Neuronal stem cell (in vitro differentiated cells): ENCODE measurements around the gene POLR2B.

ENCODE experiments used
- DNase-seq: peaks from one replicate; pipeline ENCODE4 v3.0.0-alpha.2; 2013; ENCODE audit warnings: low spot score
- H2AFZ ChIP-seq: one replicate; pipeline ENCODE4 v1.6.1; 2013; ENCODE audit warnings: mild to moderate bottlenecking, low read length, inconsistent platforms
- H2AK5ac ChIP-seq: 2 replicates; pipeline ENCODE4 v1.6.1; 2013; ENCODE audit warnings: low read depth, mild to moderate bottlenecking, inconsistent platforms, low read length, moderate library complexity, mixed read lengths
- H2BK120ac ChIP-seq: 2 replicates; pipeline ENCODE4 v1.6.1; 2013; ENCODE audit warnings: low read depth, mild to moderate bottlenecking, inconsistent platforms, low read length, moderate library complexity, mixed read lengths
- H2BK12ac ChIP-seq: one replicate; pipeline ENCODE4 v1.6.1; 2013; ENCODE audit warnings: low read length, inconsistent platforms
- H2BK15ac ChIP-seq: 2 replicates; pipeline ENCODE4 v1.6.1; 2013; ENCODE audit warnings: mild to moderate bottlenecking, low read length, inconsistent platforms, mixed read lengths
- H2BK5ac ChIP-seq: one replicate; pipeline ENCODE4 v1.6.1; 2013; ENCODE audit warnings: inconsistent platforms, mild to moderate bottlenecking, low read length, moderate library complexity
- H3K14ac ChIP-seq: one replicate; pipeline ENCODE4 v1.6.1; 2013; ENCODE audit warnings: low read length, inconsistent platforms
- H3K18ac ChIP-seq: 2 replicates; pipeline ENCODE4 v1.6.1; 2013; ENCODE audit warnings: low read length, inconsistent platforms
- H3K23ac ChIP-seq: 2 replicates; pipeline ENCODE4 v1.6.1; 2013; ENCODE audit warnings: low read depth, mild to moderate bottlenecking, mixed read lengths, low read length, inconsistent platforms; ENCODE audit not compliant: poor library complexity
- H3K27ac ChIP-seq: replicated peaks from 3 replicates; pipeline ENCODE4 v1.5.1; 2013; ENCODE audit warnings: low read length, inconsistent platforms
- H3K27me3 ChIP-seq, 3 experiments: 2 replicates each; pipeline ENCODE4 v1.6.1; 2013; ENCODE audit warnings: low read length in 3 of 3, mild to moderate bottlenecking in 2 of 3, inconsistent platforms in 1 of 3, low read depth in 1 of 3, mixed read lengths in 1 of 3, moderate library complexity in 1 of 3; ENCODE audit not compliant: control insufficient read depth in 3 of 3, insufficient read depth in 3 of 3
- H3K36me3 ChIP-seq, 2 donors: replicated peaks in 1 of 2; 2 replicates each; pipeline ENCODE4 v1.6.1; 2013; ENCODE audit warnings: low read length in 2 of 2; ENCODE audit not compliant: control insufficient read depth in 2 of 2, insufficient read depth in 2 of 2
- H3K4ac ChIP-seq: 2 replicates; pipeline ENCODE4 v1.6.1; 2013; ENCODE audit warnings: inconsistent platforms, mild to moderate bottlenecking, low read length, moderate library complexity
- H3K4me1 ChIP-seq, 2 donors: 1 replicate in 1 of 2; 2 replicates in 1 of 2; pipeline ENCODE4 v1.6.1; 2013; ENCODE audit warnings: low read length in 2 of 2, low read depth in 1 of 2; ENCODE audit not compliant: control insufficient read depth in 2 of 2, insufficient read depth in 1 of 2
- H3K4me2 ChIP-seq: one replicate; pipeline ENCODE4 v1.6.1; 2013; ENCODE audit warnings: mild to moderate bottlenecking, low read length, inconsistent platforms; ENCODE audit not compliant: insufficient read depth, poor library complexity, severe bottlenecking
- H3K4me3 ChIP-seq, 2 donors: 2 replicates each; pipeline ENCODE4 v1.5.1; 2013; ENCODE audit warnings: low read length in 2 of 2, mild to moderate bottlenecking in 2 of 2, inconsistent platforms in 1 of 2, moderate library complexity in 1 of 2
- H3K79me1 ChIP-seq: one replicate; pipeline ENCODE4 v1.6.1; 2013; ENCODE audit warnings: low read depth, mild to moderate bottlenecking, inconsistent platforms, low read length, moderate library complexity
- H3K9ac ChIP-seq: one replicate; pipeline ENCODE4 v1.6.1; 2013; ENCODE audit warnings: mild to moderate bottlenecking, low read depth, low read length, inconsistent platforms; ENCODE audit not compliant: poor library complexity
- H3K9me3 ChIP-seq, 2 donors: replicated peaks in 1 of 2; 2 replicates each; pipeline versions ENCODE3 to v1.6.1; 2013; ENCODE audit warnings: low read length in 2 of 2, mild to moderate bottlenecking in 2 of 2, inconsistent platforms in 1 of 2, low read depth in 1 of 2, mixed read lengths in 1 of 2, moderate library complexity in 1 of 2; ENCODE audit not compliant: control insufficient read depth in 2 of 2, insufficient read depth in 1 of 2
- H4K8ac ChIP-seq: one replicate; pipeline ENCODE4 v1.6.1; 2013; ENCODE audit warnings: low read depth, mild to moderate bottlenecking, inconsistent platforms, low read length, moderate library complexity
- H4K91ac ChIP-seq: one replicate; pipeline ENCODE4 v1.6.1; 2013; ENCODE audit warnings: low read length, low read depth, mild to moderate bottlenecking, inconsistent platforms; ENCODE audit not compliant: poor library complexity
- WGBS, 2 donors: extraction: QIAGEN DNeasy Blood & Tissue Kit; methylation state at CpG; one replicate each; pipeline ENCODE4 v1.1.7; 2013; ENCODE audit warnings: missing lambda C conversion rate in 2 of 2, mixed read lengths in 1 of 2; ENCODE audit not compliant: insufficient read length in 2 of 2, insufficient replicate concordance in 1 of 2; ENCODE audit errors: extremely low coverage in 2 of 2; 5-methylcytosine and 5-hydroxymethylcytosine counted together

Gene POLR2B

GRCh38 chr4:57061395-57061794 lies 82.7 kb downstream of the POLR2B start:
- no peak overlapping the region for H3K18ac ChIP-seq
- no peak overlapping the region for H3K4me3 ChIP-seq
- H3K27me3 ChIP-seq = no peaks in the 10 kb centered on the region
- H4K8ac ChIP-seq = no peak overlapping the region
- no peaks in the 10 kb centered on the region for H3K4me1 ChIP-seq
- H3K79me1 ChIP-seq = no peaks in the 10 kb centered on the region
- no peak overlapping the region for H2BK12ac ChIP-seq
- no peak for DNase-seq
- H3K27ac ChIP-seq = no peak overlapping the region
- H2BK5ac ChIP-seq = no peak overlapping the region
- H2AFZ ChIP-seq = no peak overlapping the region
- no peaks in the 10 kb centered on the region for H3K36me3 ChIP-seq
- no peak overlapping the region for H3K4ac ChIP-seq
- H3K14ac ChIP-seq = no peak overlapping the region
- no peak overlapping the region for H2BK15ac ChIP-seq
- H3K23ac ChIP-seq = no peak overlapping the region
- no peak overlapping the region for H2AK5ac ChIP-seq
- H2BK120ac ChIP-seq = no peak overlapping the region
- no CpG with 5 or more reads among the region's 5 CpGs for WGBS, 2 donors
- H3K4me2 ChIP-seq = no peak overlapping the region
- H4K91ac ChIP-seq = no peak overlapping the region
- H3K9ac ChIP-seq = no peak overlapping the region
- H3K9me3 ChIP-seq = peaks cover 0 to 2% of the 10 kb centered on the region in 2 donors

DNA sequence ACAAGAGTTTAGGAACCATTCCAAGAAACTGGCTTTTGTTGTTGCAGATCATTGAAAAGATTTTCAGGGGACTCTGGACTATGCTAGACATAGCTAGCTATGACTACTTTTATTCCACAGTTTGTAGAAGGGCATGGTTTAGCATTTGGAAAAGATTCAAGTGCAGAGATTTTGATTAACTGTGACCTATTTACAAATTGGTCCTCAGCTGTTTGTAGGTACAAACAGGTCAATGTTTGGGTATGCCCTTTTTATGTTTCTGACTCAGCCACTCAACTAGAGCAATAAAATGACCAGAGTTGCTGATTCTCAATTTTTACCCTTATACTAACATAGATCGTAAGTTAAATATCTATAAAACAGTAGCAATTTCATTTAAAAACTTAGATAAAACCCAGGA lies 84.8 kb downstream of the POLR2B start:
- Histone ChIP-seq H3K4me3 (no peak overlapping the region), H3K27ac (no peak overlapping the region), H2BK120ac (no peak overlapping the region), H3K23ac (no peak overlapping the region), H2BK15ac (no peak overlapping the region), H3K9ac (no peak overlapping the region), H4K8ac (no peak overlapping the region), H3K4me2 (no peak overlapping the region), H3K79me1 (no peaks in the 10 kb centered on the region), H2AK5ac (no peak overlapping the region), H2BK12ac (no peak overlapping the region), H3K14ac (no peak overlapping the region), H3K18ac (no peak overlapping the region), H3K9me3 (peaks cover 0 to 2% of the 10 kb centered on the region in 2 donors), H2BK5ac (no peak overlapping the region), H4K91ac (no peak overlapping the region), H3K4me1 (no peaks in the 10 kb centered on the region), H3K27me3 (no peaks in the 10 kb centered on the region), H3K4ac (no peak overlapping the region), H3K36me3 (no peaks in the 10 kb centered on the region), H2AFZ (no peak overlapping the region)
- DNase-seq = no peak
- WGBS, 2 donors = no CpG with 5 or more reads among the region's 1 CpG

DNA sequence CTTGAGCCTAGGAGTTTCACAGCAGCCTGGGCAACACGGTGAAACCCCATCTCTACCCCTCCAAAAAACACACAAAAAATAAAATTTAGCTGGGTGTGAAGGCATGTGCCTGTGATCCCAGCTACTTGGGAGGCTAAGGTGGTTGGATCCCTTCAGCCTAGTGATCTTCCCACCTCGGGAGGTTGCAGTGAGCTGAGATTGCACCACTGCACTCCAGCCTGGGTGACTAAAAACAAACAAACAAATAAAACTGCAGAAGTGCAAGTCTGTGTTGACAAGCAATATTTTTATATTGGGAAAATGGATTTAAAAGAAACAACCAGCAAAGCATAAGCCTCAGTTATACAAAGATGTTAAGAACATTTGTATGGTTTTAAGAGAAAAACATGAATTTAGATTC lies 85.4 kb downstream of the POLR2B start:
- Histone ChIP-seq H3K4me3 (no peak overlapping the region), H3K27ac (no peak overlapping the region)

DNA sequence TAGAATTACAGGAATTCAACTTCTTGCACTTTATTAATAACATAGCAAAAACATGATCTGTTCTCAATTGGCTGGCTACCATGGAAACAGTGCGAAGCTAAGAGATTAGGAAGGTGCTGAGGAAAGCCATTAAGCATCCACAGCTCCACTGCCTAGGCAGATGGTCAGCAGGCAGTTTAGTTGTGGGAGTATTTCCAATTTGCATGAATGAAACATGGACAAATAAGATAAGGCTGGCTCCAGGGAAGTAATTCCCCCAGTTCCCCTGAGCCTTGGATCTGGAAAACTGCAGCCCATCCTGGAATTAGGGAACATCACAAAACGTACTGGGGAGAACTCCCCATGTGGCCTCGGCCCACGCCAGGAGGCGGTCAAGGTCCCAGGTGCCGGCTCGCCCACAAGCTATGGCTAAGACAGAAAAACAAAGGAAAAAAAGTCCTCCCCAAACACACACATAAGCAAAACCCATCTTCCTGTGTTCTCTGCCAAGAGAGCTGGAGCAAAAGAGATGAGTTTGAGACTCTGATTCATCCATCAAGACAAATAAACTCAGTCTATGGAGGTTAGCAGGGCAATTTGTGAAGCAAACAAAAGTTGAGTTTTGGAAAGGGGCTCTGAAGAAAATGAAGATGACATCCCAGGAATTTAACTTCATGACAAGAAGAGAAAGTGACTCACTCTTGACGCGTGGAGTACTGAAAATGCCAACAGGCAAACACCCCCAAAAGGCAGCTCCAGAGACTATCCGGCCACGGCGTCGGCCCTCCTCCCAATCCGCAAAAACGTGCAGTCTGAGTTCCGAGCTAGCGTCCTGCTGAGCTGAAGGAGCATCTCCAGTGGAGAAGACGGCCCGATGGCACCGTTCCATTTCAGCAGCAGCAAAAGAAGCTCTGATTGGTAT lies 86.4 kb downstream of the POLR2B start:
- H3K9me3 ChIP-seq = peaks cover 0 to 2% of the 10 kb centered on the region in 2 donors
- H2BK5ac ChIP-seq = no peak overlapping the region
- no peak overlapping the region for H2BK15ac ChIP-seq
- H3K36me3 ChIP-seq = no peaks in the 10 kb centered on the region
- no peak overlapping the region for H3K18ac ChIP-seq
- H3K79me1 ChIP-seq = no peaks in the 10 kb centered on the region
- no peaks in the 10 kb centered on the region for H3K4me1 ChIP-seq
- H2AK5ac ChIP-seq = no peak overlapping the region
- H2BK12ac ChIP-seq = no peak overlapping the region
- H2BK120ac ChIP-seq = no peak overlapping the region
- no peak overlapping the region for H4K91ac ChIP-seq
- no peak overlapping the region for H3K4me2 ChIP-seq
- no peak overlapping the region for H3K9ac ChIP-seq
- no peak overlapping the region for H3K27ac ChIP-seq
- no peak overlapping the region for H3K14ac ChIP-seq
- H3K23ac ChIP-seq = peak overlapping the region; percentile 6
- no peak overlapping the region for H2AFZ ChIP-seq
- no peak for DNase-seq
- H3K27me3 ChIP-seq = no peaks in the 10 kb centered on the region
- WGBS, 2 donors = no CpG with 5 or more reads among the region's 20 CpGs
- no peak overlapping the region for H3K4me3 ChIP-seq
- no peak overlapping the region for H4K8ac ChIP-seq
- H3K4ac ChIP-seq = no peak overlapping the region

More for the DNA sequence above, 85.4 kb downstream of the POLR2B start:
- no peak overlapping the region for H4K8ac ChIP-seq
- no peaks in the 10 kb centered on the region for H3K79me1 ChIP-seq
- no peak overlapping the region for H3K14ac ChIP-seq
- no peak overlapping the region for H2AFZ ChIP-seq
- no peaks in the 10 kb centered on the region for H3K27me3 ChIP-seq
- no peak for DNase-seq
- H3K9me3 ChIP-seq = peaks cover 0 to 2% of the 10 kb centered on the region in 2 donors
- no peak overlapping the region for H2BK15ac ChIP-seq
- no peak overlapping the region for H3K18ac ChIP-seq
- no peak overlapping the region for H2AK5ac ChIP-seq
- H3K36me3 ChIP-seq = no peaks in the 10 kb centered on the region
- H4K91ac ChIP-seq = no peak overlapping the region
- no peak overlapping the region for H3K4ac ChIP-seq
- H3K23ac ChIP-seq = no peak overlapping the region
- H2BK5ac ChIP-seq = no peak overlapping the region
- H3K9ac ChIP-seq = no peak overlapping the region
- no peak overlapping the region for H2BK12ac ChIP-seq
- no CpG with 5 or more reads among the region's 2 CpGs for WGBS, 2 donors
- H3K4me1 ChIP-seq = no peaks in the 10 kb centered on the region
- H3K4me2 ChIP-seq = no peak overlapping the region
- H2BK120ac ChIP-seq = no peak overlapping the region
